ENCODE data around the gene TBX10. TPM values are rescaled to one million over a fixed set of nuclear protein-coding genes. Genes with fewer than 3 reads are reported as not detected.

The TBX10 gene
- total RNA-seq, 4 donors from 2014 or later: not detected

DNA sequence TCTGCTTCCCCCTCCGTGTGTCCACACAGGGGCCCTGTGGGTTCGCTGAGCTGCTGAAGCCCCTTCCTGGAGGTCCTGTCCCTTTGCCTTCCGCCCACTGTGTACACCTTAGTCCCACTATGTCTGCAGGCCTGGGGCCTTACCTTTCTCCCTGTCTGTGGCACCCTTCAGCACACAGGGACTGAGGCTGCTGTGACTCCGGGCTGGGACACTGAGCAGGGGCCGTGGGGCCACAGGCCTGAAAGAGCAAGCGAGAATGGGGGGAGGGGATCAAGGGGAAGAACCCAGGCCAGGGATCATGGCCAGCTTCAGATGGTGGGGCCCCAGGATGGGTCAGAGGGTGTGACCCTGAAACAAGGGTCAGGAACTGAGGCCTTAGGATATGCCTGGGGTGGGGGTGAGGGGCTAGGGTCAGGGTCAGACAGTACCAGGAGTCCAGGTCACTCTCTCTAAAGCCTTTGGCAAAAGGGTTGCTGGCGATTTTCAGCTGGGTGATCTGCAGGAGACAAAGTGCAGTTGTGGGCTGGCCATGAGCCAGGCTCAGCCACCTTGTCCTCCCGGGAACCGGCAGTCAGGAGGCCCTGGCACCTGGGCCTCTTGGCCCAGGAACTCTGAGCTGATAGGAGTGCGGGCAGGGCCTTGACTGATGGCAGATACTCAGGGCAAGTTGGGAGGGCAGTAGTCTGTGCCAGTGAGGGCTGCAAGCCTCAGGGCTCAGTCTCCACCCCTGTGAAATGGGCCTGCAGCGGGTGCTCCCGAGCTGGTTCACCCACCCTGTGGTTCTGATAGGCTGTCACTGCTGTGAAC, 7.2 kb downstream of the TBX10 start:
- TF ChIP-seq EP300 (IDR thresholded peaks at IDR 0.05): no peak
- no peak for TF ChIP-seq POLR2A (IDR thresholded peaks at IDR 0.05)
- TF ChIP-seq POLR2AphosphoS5 (IDR thresholded peaks at IDR 0.05): no peak
- TF ChIP-seq, protein P1, sequence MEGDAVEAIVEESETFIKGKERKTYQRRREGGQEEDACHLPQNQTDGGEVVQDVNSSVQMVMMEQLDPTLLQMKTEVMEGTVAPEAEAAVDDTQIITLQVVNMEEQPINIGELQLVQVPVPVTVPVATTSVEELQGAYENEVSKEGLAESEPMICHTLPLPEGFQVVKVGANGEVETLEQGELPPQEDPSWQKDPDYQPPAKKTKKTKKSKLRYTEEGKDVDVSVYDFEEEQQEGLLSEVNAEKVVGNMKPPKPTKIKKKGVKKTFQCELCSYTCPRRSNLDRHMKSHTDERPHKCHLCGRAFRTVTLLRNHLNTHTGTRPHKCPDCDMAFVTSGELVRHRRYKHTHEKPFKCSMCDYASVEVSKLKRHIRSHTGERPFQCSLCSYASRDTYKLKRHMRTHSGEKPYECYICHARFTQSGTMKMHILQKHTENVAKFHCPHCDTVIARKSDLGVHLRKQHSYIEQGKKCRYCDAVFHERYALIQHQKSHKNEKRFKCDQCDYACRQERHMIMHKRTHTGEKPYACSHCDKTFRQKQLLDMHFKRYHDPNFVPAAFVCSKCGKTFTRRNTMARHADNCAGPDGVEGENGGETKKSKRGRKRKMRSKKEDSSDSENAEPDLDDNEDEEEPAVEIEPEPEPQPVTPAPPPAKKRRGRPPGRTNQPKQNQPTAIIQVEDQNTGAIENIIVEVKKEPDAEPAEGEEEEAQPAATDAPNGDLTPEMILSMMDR (IDR thresholded peaks at IDR 0.05): no peak
- H3K9me3 ChIP-seq: no peaks in the 10 kb centered on the region
- ATAC-seq: no peak
- WGBS, 2 donors (ENCODE audit: low coverage in 1 of 2): 51 to 80% methylated on average over 2 to 4 of the region's 12 CpGs
- H3K4me1 ChIP-seq: peaks cover 0 to 24% (median 5%) of the 10 kb centered on the region in 3 donors
- H3K27me3 ChIP-seq: peaks cover 14% of the 10 kb centered on the region
- no peak overlapping the region for H3K27ac ChIP-seq
- H3K4me3 ChIP-seq: no peak overlapping the region
- peaks cover 0 to 2% of the 10 kb centered on the region in 2 donors for H3K36me3 ChIP-seq

DNA sequence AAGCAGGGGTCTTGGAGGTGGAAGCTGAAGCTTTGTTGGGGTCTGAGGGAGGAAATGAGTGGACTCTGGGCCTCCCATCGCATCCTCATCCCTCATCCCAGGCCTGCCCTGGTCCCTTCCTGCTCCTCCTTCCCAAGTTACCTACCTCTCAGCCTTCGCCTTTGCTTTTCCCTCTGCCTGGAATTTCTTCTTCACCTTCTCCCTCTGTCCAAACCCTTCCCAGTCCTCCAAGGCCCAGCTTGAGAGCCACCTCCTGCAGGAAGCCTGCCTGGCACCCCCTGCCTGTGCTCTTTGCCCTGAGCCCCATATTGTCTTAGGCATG, 7.7 kb downstream of the TBX10 start:
- Histone ChIP-seq H3K4me3 (no peak overlapping the region), H3K9me3 (no peaks in the 10 kb centered on the region), H3K27me3 (peaks cover 14% of the 10 kb centered on the region), H3K4me1 (peaks cover 0 to 24% (median 5%) of the 10 kb centered on the region in 3 donors), H3K27ac (no peak overlapping the region), H3K36me3 (peaks cover 0 to 4% of the 10 kb centered on the region in 2 donors)
- TF ChIP-seq, protein P1 (IDR thresholded peaks at IDR 0.05): no peak
- TF ChIP-seq POLR2AphosphoS5 (IDR thresholded peaks at IDR 0.05) (no peak), EP300 (IDR thresholded peaks at IDR 0.05) (no peak), POLR2A (IDR thresholded peaks at IDR 0.05) (no peak)
- WGBS, 2 donors (ENCODE audit: low coverage in 1 of 2): 81 to 89% methylated on average over 2 of the region's 2 CpGs
- ATAC-seq: no peak

GRCh38 chr11:67631411-67631810, 8.2 kb downstream of the TBX10 start:
- no peak for ATAC-seq
- H3K27ac ChIP-seq: peak overlapping the region in 3 of 4 donors; percentile 96 to 98 (median 96)
- TF ChIP-seq, protein P1 (IDR thresholded peaks at IDR 0.05): no peak
- TF ChIP-seq EP300 (IDR thresholded peaks at IDR 0.05): no peak
- TF ChIP-seq POLR2AphosphoS5 (IDR thresholded peaks at IDR 0.05): no peak
- TF ChIP-seq POLR2A (IDR thresholded peaks at IDR 0.05): no peak
- H3K36me3 ChIP-seq: peaks cover 0 to 4% of the 10 kb centered on the region in 2 donors
- WGBS, 2 donors (ENCODE audit: low coverage in 1 of 2): 85% methylated on average over 2 of the region's 7 CpGs; no CpG with 5 or more reads in 1 of the 2 donors
- H3K4me3 ChIP-seq: no peak overlapping the region
- no peaks in the 10 kb centered on the region for H3K9me3 ChIP-seq
- H3K27me3 ChIP-seq: peaks cover 14% of the 10 kb centered on the region
- peaks cover 0 to 24% (median 5%) of the 10 kb centered on the region in 3 donors for H3K4me1 ChIP-seq

DNA sequence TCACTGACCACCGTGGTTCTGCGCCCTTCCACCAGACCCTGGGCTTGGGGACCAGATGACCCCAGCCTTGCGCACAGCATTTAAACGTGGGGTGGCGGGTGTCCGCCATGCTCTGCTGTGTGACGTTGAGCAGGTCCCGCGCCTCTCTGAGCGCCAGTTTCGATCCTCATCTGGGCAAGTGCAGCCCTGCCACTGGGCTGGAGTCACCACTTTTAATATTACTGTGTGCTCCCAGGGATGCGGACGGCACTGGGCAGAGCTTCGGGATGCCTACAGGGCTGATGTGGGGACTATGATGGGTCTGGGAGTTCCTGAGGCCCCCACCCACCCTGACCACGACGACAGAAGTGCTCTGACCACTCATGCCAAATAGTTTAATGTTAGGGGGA, 8.6 kb downstream of the TBX10 start:
- H3K27me3 ChIP-seq: peaks cover 14% of the 10 kb centered on the region
- H3K4me1 ChIP-seq: peaks cover 0 to 24% (median 5%) of the 10 kb centered on the region in 3 donors
- peak overlapping the region; percentile 48 to 79 for H3K4me3 ChIP-seq
- no peak for ATAC-seq
- no CpG with 5 or more reads among the region's 16 CpGs for WGBS, 2 donors (ENCODE audit: low coverage in 1 of 2)
- TF ChIP-seq, protein P1 (IDR thresholded peaks at IDR 0.05): no peak
- no peak for TF ChIP-seq POLR2AphosphoS5 (IDR thresholded peaks at IDR 0.05)
- no peak for TF ChIP-seq POLR2A (IDR thresholded peaks at IDR 0.05)
- no peak for TF ChIP-seq EP300 (IDR thresholded peaks at IDR 0.05)
- peaks cover 0 to 4% of the 10 kb centered on the region in 2 donors for H3K36me3 ChIP-seq
- peak overlapping the region; percentile 31 to 98 (median 96) for H3K27ac ChIP-seq
- H3K9me3 ChIP-seq: no peaks in the 10 kb centered on the region

All from gastroesophageal sphincter (tissue), 4 donors.